Activated B cell treated with CpG ODN at 0.5 μM for 24 hours (primary cell): ENCODE measurements around the gene UBQLN1. TPM values are rescaled to one million over a fixed set of nuclear protein-coding genes. Genes with fewer than 3 reads are reported as not detected.

Source experiments
- ATAC-seq: fragments of 200-7000 bp; cut with Tn5 transposase; one replicate; pipeline ENCODE4 v1.10.0; 2021; ENCODE audit warnings: low read depth, mild to moderate bottlenecking, moderate library complexity
- CTCF ChIA-PET: fragments of 350-600 bp; sonication (Branson Sonifier 250); formaldehyde crosslinking; loops from one replicate; lab custom pipeline; 2021; ENCODE audit warnings: antibody characterized with exemption; lab: Charles Lee
- POLR2A ChIA-PET: fragments of 350-600 bp; sonication (Branson Sonifier 250); formaldehyde crosslinking; loops from one replicate; lab custom pipeline; 2021; ENCODE audit warnings: antibody characterized with exemption; lab: Charles Lee
- DNase-seq: peaks from one replicate; pipeline ENCODE4 v3.0.0; 2022
- H3K27ac Mint-ChIP-seq: one replicate; pipeline ENCODE4 v1.8.0; 2020; ENCODE audit warnings: mixed read lengths
- H3K27me3 Mint-ChIP-seq: one replicate; pipeline ENCODE4 v1.8.0; 2021; ENCODE audit warnings: mixed read lengths
- H3K36me3 Mint-ChIP-seq: one replicate; pipeline ENCODE4 v1.8.0; 2021; ENCODE audit warnings: low read depth, mixed read lengths
- H3K4me1 Mint-ChIP-seq: one replicate; pipeline ENCODE4 v1.8.0; 2021; ENCODE audit warnings: mixed read lengths
- H3K4me3 Mint-ChIP-seq: one replicate; pipeline ENCODE4 v1.8.0; 2020; ENCODE audit warnings: mild to moderate bottlenecking, mixed read lengths
- H3K9me3 Mint-ChIP-seq: one replicate; pipeline ENCODE4 v1.8.0; 2020; ENCODE audit warnings: mixed read lengths
- intact Hi-C: fragments of 100-400 bp; cut with micrococcal nuclease; formaldehyde crosslinking; loops from one replicate; pipeline ENCODE4 v1.15.1; 2024
- total RNA-seq: library from RNA; stranded (reverse); gene quantifications from 2 replicates; pipeline ENCODE4 v1.2.3, GENCODE V29; 2022
- TF ChIP-seq, protein P1 (sequence below): fragments of 200-600 bp; IDR thresholded peaks from one replicate; pipeline ENCODE4 v1.8.0; 2022; ENCODE audit warnings: antibody characterized with exemption, mild to moderate bottlenecking

Gene UBQLN1
- total RNA-seq, 1 donor from 2014 or later: 96.8 TPM

GRCh38 chr9:83656952-83657351, 50.8 kb downstream of the UBQLN1 start:
- Mint-ChIP-seq H3K4me3 (no peak overlapping the region), H3K36me3 (peaks cover 58% of the 10 kb centered on the region), H3K27me3 (no peaks in the 10 kb centered on the region), H3K27ac (no peak overlapping the region), H3K4me1 (peaks cover 8% of the 10 kb centered on the region), H3K9me3 (peaks cover 2% of the 10 kb centered on the region)
- ChIA-PET CTCF (no interaction called here), POLR2A (no interaction called here)
- intact Hi-C loops: no loop called here
- TF ChIP-seq, protein P1, sequence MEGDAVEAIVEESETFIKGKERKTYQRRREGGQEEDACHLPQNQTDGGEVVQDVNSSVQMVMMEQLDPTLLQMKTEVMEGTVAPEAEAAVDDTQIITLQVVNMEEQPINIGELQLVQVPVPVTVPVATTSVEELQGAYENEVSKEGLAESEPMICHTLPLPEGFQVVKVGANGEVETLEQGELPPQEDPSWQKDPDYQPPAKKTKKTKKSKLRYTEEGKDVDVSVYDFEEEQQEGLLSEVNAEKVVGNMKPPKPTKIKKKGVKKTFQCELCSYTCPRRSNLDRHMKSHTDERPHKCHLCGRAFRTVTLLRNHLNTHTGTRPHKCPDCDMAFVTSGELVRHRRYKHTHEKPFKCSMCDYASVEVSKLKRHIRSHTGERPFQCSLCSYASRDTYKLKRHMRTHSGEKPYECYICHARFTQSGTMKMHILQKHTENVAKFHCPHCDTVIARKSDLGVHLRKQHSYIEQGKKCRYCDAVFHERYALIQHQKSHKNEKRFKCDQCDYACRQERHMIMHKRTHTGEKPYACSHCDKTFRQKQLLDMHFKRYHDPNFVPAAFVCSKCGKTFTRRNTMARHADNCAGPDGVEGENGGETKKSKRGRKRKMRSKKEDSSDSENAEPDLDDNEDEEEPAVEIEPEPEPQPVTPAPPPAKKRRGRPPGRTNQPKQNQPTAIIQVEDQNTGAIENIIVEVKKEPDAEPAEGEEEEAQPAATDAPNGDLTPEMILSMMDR: no peak
- no peak for DNase-seq
- ATAC-seq: no peak

DNA sequence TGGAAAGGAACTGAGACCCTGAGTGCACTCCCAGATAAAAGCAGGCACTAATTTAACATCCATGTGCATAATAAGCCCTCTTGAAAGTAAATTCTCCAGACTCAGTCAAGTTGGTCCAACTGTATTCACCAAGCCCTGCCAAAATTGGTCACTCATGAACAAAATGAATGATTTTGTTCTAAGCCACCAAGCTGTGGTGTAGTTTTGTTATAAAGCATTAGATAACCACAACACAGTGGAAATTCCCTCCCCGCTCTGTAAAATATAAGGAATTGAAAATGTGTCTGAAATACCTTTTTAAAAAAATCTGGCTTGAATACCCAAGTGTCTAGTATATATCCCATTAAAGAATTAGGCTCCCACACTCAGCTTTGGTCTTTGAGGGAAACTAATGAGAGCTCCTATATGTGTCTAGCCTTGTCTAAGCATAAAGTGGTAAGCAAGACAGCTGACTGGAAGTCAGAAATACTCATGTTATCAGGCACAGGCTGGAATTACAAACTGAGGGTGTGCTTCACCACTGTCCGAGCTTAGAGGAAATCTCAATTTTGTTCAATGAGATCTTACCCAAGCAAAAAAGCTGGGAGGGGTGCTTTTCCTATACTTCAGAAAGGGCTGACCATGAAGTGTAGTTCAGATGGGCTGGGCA, 51.6 kb downstream of the UBQLN1 start:
- no peak for DNase-seq
- Mint-ChIP-seq H3K4me1 (peaks cover 8% of the 10 kb centered on the region), H3K27me3 (no peaks in the 10 kb centered on the region), H3K27ac (no peak overlapping the region), H3K9me3 (peaks cover 4% of the 10 kb centered on the region), H3K4me3 (no peak overlapping the region), H3K36me3 (peaks cover 58% of the 10 kb centered on the region)
- ATAC-seq: no peak
- CTCF ChIA-PET: no interaction called here
- TF ChIP-seq, protein P1: no peak
- POLR2A ChIA-PET: no interaction called here
- intact Hi-C loops: no loop called here

DNA sequence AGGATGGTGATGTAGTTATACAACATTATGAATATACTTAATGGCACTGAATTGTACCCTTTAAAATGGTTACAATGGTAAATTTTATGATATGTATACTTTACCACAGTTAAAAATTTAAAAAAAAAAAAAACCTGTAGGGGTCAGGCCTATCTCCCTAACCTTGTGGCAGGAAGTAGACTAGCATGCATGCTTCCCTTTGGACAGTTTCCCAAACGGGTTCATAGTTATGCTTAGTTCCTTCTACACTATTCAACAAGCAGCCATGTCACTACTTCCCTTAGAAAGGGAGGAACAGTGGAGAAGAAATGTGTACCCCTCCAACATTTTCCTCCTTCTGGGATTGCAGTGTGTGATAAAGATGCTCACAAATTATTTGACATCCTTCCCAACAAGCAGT, 52.3 kb downstream of the UBQLN1 start:
- Mint-ChIP-seq H3K27ac (no peak overlapping the region), H3K27me3 (no peaks in the 10 kb centered on the region), H3K9me3 (peaks cover 4% of the 10 kb centered on the region), H3K36me3 (peaks cover 56% of the 10 kb centered on the region), H3K4me3 (no peak overlapping the region), H3K4me1 (peaks cover 8% of the 10 kb centered on the region)
- intact Hi-C loops: no loop called here
- DNase-seq (no peak), ATAC-seq (no peak)
- ChIA-PET POLR2A (no interaction called here), CTCF (no interaction called here)
- TF ChIP-seq, protein P1: no peak

DNA sequence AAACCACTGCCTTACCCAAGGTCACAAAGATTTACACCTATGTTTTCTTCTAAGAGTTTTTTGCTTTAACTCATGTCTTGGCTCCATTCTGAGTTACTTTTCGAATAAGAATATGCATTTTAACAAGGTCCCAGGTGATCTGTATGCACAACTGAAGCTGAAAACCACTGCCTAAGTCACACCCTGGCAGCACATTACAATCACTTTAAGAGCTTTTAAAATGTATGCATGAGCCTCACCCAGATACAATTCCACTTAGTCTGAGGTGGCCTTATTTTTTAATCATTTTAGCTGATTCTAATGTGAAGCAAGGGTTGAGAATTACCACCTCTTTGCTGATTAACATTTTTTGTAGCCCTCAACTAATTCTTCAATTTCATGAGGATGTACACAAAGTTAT, 55.3 kb downstream of the UBQLN1 start:
- no peak for ATAC-seq
- ChIA-PET POLR2A (no interaction called here), CTCF (no interaction called here)
- Mint-ChIP-seq H3K9me3 (peaks cover 4% of the 10 kb centered on the region), H3K27ac (no peak overlapping the region), H3K27me3 (no peaks in the 10 kb centered on the region), H3K36me3 (peaks cover 54% of the 10 kb centered on the region), H3K4me1 (peaks cover 14% of the 10 kb centered on the region), H3K4me3 (no peak overlapping the region)
- TF ChIP-seq, protein P1: no peak
- no peak for DNase-seq
- intact Hi-C loops: no loop called here

DNA sequence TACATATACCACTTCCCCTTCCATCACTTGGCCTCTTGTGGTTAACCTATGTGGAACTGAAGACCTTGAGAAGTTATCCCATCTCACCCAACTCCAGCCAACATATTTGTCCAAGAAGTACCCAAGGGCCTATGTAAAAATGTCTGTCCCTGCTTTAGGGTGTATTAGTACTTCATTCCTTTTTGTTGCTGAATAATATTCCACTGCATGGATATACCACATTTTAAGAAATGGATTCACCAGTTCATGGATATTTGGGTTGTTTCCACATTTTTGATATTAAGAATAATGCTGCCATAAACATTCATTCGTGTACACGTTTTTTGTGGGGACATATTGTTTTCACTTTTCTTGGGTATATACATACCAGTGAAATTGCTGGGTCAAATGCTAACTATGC, 56.2 kb downstream of the UBQLN1 start:
- H3K9me3 Mint-ChIP-seq: peaks cover 4% of the 10 kb centered on the region
- DNase-seq (no peak), ATAC-seq (no peak)
- POLR2A ChIA-PET: interaction anchor here (1.0 kb wide), 1 partner anchor 57 kb away, joined by 10 read pairs; the partner anchor contains the start of gene UBQLN1
- H3K4me3 Mint-ChIP-seq: no peak overlapping the region
- peaks cover 54% of the 10 kb centered on the region for H3K36me3 Mint-ChIP-seq
- peaks cover 14% of the 10 kb centered on the region for H3K4me1 Mint-ChIP-seq
- no peaks in the 10 kb centered on the region for H3K27me3 Mint-ChIP-seq
- CTCF ChIA-PET: no interaction called here
- TF ChIP-seq, protein P1: no peak
- intact Hi-C loops: no loop called here
- no peak overlapping the region for H3K27ac Mint-ChIP-seq
